ENCODE measurements around the gene ZNF219. TPM values are rescaled to one million over a fixed set of nuclear protein-coding genes. Genes with fewer than 3 reads are reported as not detected.
A peak's percentile ranks its signal among the peaks of the same experiment; 100 is the strongest.

ZNF219 gene
- total and polyA plus RNA-seq, 2 of the 13 experiments (the other 11 are each of a cell fraction or from before 2014, with no cell fraction given), result 34.5 to 36.6 TPM

DNA sequence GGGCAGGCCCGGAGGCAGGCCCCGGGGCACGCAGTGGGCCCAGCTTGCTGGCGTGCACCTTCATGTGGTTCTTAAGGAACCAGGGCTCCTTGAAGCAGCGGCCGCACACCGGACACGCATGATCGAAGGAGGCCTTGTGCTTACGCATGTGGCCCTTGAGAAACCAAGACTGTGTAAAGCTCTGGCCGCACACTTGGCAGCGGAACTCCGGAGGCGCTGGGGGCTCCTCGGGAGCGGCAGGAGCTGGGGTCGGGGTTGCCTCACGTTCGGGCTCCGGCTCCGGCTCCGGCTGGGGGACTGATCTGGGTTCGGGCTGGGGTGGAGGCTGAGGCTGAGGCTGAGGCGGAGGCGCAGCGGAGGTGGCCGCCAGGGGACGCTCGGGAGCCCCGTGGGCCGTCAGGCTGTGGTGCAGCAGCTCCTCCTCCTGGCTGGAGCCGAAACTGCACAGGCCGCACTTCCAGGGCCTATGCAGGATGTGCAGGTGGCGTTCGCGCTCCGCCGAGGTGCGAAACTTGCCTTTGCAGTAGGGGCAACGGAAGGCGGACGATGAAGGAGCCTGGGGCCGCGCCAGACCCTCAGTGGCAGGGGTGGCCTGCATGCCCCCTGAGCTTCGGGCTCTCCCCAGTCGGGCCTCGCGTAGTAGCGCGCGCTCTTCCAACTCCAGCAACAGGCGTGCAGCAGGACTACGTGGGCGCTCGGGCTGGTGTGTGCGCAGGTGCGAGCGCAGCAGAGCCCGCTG is 6.0 kb downstream of the ZNF219 start (continued):
- TF ChIP-seq GMEB1 (CRISPR knock-in tag; IDR thresholded peaks at IDR 0.05; ENCODE audit: borderline replicate concordance) (peak; percentile 51; the same call in 1 of the 2 replicates), ZNF629 (CRISPR knock-in tag; conservative IDR thresholded peaks at IDR 0.05) (no peak), CAMTA2 (CRISPR knock-in tag; IDR thresholded peaks at IDR 0.05; ENCODE audit: borderline replicate concordance) (no peak), ZNF772 (CRISPR knock-in tag; IDR thresholded peaks at IDR 0.05) (peak; percentile 94), ZNF761 (CRISPR knock-in tag; conservative IDR thresholded peaks at IDR 0.05) (peak; percentile 93), ZNF18 (CRISPR knock-in tag; IDR thresholded peaks at IDR 0.05; ENCODE audit: insufficient replicate concordance) (no peak), GLI4 (CRISPR knock-in tag; IDR thresholded peaks at IDR 0.05; ENCODE audit: borderline replicate concordance) (peak; percentile 80; the same call in 1 of the 2 replicates), ZNF691 (CRISPR knock-in tag; IDR thresholded peaks at IDR 0.05; ENCODE audit: borderline replicate concordance, low read depth) (peak; percentile 99), MED8 (CRISPR knock-in tag; IDR thresholded peaks at IDR 0.05; ENCODE audit: insufficient replicate concordance) (no peak)
- TF ChIP-seq, protein P1, sequence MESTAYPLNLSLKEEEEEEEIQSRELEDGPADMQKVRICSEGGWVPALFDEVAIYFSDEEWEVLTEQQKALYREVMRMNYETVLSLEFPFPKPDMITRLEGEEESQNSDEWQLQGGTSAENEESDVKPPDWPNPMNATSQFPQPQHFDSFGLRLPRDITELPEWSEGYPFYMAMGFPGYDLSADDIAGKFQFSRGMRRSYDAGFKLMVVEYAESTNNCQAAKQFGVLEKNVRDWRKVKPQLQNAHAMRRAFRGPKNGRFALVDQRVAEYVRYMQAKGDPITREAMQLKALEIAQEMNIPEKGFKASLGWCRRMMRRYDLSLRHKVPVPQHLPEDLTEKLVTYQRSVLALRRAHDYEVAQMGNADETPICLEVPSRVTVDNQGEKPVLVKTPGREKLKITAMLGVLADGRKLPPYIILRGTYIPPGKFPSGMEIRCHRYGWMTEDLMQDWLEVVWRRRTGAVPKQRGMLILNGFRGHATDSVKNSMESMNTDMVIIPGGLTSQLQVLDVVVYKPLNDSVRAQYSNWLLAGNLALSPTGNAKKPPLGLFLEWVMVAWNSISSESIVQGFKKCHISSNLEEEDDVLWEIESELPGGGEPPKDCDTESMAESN (CRISPR knock-in tag; conservative IDR thresholded peaks at IDR 0.05), result peak; percentile 78; the same call in 1 of the 2 replicates
- TF ChIP-seq, protein P2, sequence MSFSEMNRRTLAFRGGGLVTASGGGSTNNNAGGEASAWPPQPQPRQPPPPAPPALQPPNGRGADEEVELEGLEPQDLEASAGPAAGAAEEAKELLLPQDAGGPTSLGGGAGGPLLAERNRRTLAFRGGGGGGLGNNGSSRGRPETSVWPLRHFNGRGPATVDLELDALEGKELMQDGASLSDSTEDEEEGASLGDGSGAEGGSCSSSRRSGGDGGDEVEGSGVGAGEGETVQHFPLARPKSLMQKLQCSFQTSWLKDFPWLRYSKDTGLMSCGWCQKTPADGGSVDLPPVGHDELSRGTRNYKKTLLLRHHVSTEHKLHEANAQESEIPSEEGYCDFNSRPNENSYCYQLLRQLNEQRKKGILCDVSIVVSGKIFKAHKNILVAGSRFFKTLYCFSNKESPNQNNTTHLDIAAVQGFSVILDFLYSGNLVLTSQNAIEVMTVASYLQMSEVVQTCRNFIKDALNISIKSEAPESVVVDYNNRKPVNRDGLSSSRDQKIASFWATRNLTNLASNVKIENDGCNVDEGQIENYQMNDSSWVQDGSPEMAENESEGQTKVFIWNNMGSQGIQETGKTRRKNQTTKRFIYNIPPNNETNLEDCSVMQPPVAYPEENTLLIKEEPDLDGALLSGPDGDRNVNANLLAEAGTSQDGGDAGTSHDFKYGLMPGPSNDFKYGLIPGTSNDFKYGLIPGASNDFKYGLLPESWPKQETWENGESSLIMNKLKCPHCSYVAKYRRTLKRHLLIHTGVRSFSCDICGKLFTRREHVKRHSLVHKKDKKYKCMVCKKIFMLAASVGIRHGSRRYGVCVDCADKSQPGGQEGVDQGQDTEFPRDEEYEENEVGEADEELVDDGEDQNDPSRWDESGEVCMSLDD (CRISPR knock-in tag; IDR thresholded peaks at IDR 0.05; ENCODE audit: borderline replicate concordance), result no peak
- TF ChIP-seq, protein P3, sequence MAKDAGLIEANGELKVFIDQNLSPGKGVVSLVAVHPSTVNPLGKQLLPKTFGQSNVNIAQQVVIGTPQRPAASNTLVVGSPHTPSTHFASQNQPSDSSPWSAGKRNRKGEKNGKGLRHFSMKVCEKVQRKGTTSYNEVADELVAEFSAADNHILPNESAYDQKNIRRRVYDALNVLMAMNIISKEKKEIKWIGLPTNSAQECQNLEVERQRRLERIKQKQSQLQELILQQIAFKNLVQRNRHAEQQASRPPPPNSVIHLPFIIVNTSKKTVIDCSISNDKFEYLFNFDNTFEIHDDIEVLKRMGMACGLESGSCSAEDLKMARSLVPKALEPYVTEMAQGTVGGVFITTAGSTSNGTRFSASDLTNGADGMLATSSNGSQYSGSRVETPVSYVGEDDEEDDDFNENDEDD (CRISPR knock-in tag; IDR thresholded peaks at IDR 0.05; ENCODE audit: borderline replicate concordance), result peak; percentile 78; the same call in 1 of the 2 replicates

Data from HepG2 (cell line).